GM21367 (cell line): ENCODE measurements around the gene NDUFAF8.

Experiments used
- ATAC-seq: cut with Tn5 transposase; IDR thresholded peaks from one replicate; pipeline ENCODE4 v1.9.1; 2021; ENCODE audit not compliant: unreplicated experiment

The NDUFAF8 gene

DNA sequence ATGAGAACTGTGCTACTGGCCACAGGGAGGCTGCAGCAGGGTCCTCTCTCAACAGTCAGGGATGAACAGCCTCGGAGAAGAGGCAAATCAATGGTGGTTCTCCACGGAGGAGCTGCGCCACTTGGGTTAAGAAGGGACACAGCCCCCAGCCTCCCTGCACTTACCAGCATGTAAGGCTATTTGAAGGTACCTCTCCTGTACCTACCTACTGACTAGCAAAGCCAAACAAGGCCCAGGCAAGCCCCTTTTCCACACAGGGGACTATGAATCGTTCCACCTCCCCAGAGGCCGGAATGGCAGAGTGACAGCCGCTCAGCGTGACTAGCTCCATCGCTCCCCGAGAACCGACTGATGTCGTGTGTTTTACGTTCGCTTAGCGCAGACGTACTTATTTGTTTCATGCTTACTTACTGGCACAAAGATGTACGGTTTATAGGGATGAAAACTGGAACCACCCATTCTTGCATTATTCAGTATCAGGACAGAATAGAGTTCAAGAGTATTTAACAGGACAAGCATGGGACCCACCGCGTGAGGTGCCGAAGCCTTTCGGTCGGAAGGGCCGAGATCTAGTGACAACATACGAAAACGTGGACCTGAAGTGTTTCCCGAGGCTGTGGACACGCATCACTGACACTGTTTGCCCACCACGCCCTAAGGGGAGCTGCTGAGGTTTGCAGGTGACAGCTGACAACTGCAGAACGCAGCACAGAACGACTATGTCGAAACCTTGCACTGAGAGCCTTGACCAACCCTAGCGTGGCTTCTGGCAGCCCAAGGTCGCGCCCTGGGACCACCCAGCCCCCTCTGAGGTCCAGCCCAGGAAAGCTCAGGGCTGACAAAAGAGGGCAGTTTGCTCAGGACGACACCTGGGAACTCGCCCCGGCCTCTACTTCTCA lies 1.3 kb upstream of the NDUFAF8 start:
- ATAC-seq = no peak

- no peak for ATAC-seq
These were observed 666 bp upstream of the NDUFAF8 start for GRCh38 chr17:81238490-81238814.

DNA sequence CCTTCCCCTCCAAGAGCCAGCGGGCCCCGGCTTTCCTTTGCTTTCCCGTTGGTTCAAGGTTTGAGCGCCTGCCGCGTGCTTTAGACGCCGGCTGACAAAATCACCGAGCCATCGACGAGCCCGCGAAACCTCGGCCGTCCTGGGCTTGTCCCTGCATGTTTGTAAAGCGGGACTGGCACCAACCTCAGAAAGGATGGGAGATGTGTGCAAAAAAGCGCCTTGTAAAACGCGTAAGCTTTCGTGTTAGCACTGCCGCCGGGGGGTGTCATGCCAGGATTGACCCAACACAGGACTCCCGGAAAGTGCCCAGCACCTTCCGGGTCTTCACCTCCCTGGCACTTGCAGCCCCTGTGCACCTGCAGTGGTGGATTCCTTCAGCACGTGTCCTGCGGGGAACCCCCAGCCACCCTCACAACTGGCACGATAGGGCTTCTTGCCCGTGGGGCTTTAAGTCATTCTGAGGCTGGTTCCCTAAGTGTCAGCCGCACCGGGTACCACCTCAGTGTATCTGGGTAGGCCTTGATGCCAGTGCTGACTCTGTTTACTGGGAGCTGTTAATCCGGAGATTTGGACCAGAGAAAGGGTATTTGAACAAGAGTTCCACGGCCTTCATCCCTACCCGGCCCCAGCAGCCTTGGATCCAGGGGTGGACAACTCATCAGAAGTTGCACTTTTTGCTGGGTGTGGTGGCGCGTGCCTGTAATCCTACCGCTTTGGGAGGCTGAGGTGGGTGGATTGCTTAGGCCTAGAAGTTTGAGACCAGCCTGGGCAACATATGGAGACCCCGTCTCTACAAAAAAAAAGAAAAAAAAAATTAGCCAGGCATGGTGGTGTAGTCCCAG lies 817 bp downstream of the NDUFAF8 start:
- no peak for ATAC-seq

GRCh38 chr17:81240761-81241160 lies 1.6 kb downstream of the NDUFAF8 start:
- no peak for ATAC-seq

GRCh38 chr17:81241203-81241602 lies 2.1 kb downstream of the NDUFAF8 start:
- ATAC-seq = no peak

DNA sequence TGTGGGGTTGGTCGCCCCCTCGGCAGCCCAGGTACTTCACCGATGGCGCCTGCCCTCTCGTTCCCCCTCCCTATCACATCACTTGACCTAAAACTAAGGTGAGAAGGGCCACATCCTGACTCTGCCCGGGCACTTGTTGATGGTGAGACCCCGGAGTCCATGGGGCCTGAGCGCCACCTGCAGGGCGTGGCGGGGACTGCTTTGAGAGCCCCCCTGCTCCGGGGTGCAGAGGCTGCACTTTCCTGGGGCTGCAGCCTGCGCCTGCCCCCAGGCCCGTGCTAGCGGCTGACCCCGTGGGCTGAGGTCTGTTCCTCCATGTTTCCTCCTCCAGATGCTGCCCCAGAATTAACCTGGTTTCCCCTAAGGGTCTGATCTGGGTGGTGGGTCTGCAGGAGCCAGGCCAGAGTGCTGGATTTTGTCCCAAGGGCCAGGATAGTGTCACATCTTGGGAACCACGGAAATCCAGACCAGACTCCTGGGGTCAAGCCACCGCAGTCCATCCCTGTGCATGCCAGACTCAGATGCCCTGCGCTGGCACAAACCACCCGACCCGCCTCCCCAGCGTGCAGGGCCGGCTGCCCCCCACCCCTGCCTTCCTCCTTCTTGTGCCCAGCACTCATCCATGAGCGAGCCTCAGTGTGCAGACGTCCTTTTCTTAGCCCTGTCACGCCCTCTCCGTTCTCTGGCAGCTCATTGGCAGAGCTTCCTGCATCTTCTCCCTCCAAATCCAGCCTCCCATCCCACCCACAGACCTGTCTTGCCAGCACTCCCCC lies 2.7 kb downstream of the NDUFAF8 start:
- no peak for ATAC-seq

DNA sequence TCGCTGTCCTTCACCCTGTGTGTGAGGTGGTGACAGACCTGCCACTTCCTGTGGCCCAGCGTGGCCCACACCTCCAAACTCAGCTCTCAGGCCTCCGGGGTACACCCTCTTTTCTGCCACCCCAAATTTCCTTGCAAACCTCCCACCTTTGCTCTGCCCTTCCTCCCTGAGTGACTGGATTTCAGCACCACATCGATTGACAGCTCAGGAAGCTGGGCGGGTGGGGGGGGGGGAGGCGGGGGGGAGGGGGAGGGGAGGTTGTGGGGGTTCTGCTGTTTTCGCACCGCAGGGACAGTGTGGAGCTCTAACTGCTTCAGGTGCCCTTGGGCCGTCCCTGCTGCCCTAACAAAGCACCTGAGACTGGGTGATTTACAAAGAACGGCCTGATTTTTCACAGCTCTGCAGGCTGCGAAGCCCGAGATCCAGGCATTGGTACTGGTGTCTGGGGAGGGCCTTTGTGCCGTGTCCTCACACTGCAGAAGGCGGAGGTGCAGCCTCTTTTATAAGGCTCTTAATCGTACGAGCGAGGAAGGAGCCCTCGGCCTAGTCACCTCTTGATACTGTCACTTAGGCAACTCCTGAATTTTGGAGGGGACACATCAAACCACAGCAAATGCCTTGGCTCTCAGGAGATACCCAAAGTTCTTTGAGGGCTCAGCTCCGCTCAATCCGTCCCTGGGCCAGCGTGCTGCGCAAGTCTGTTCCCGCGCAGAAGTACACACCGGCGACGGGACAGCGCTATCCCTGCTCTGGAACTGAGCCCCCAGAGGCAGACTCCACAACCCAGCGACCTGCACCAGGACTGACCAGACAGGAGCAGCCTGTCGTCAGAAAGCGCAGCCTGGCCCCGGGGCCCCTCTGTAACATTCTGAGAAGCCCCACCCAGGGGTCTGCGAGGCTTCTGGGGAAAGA lies 3.6 kb downstream of the NDUFAF8 start:
- no peak for ATAC-seq

GRCh38 chr17:81243333-81243664 lies 4.2 kb downstream of the NDUFAF8 start:
- no peak for ATAC-seq

GRCh38 chr17:81244358-81245023 lies 5.4 kb downstream of the NDUFAF8 start:
- ATAC-seq = no peak

GRCh38 chr17:81245024-81245664 lies 6.0 kb downstream of the NDUFAF8 start:
- ATAC-seq = no peak

GRCh38 chr17:81245665-81246342 lies 6.7 kb downstream of the NDUFAF8 start:
- no peak for ATAC-seq

DNA sequence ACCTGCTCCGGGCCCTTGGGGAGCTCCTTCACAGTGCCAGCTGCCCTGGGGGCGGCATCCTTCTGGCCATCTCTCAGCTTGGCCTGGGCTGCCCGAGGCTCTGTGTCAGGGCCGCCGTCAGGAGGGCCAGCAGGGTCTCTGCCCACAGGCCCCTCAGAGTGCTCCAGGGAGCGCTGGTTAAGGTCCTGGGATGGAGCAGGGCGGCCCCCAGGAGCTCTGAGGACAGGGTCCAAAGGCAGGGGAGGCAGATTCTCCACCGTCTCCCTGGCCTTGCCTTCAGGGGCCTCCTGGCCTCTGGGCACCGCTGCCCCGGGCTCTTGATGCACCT lies 7.2 kb downstream of the NDUFAF8 start:
- no peak for ATAC-seq

GRCh38 chr17:81246679-81247338 lies 7.7 kb downstream of the NDUFAF8 start:
- ATAC-seq = no peak

GRCh38 chr17:81247339-81247990 lies 8.3 kb downstream of the NDUFAF8 start:
- no peak for ATAC-seq

- ATAC-seq = no peak
These were observed 9.5 kb downstream of the NDUFAF8 start for GRCh38 chr17:81248649-81249048.

GRCh38 chr17:81249223-81250040 lies 10.3 kb downstream of the NDUFAF8 start:
- no peak for ATAC-seq
